DOHH2 (cell line): ENCODE results near the gene ABCF2.

Experiments
- H3F3A ChIP-seq: fragments of 200-600 bp; sonication (generic), shearing (Covaris generic); 2 replicates; pipeline ENCODE4 v1.6.0; 2016; ENCODE audit warnings: antibody characterized with exemption, mild to moderate bottlenecking; ENCODE audit not compliant: control insufficient read depth, insufficient read depth
- H3K27ac ChIP-seq: fragments of 200-600 bp; sonication (generic); 2 replicates; pipeline ENCODE4 v1.5.1; 2014; ENCODE audit warnings: low read depth, mild to moderate bottlenecking, low read length, moderate library complexity
- H3K27me3 ChIP-seq: fragments of 200-600 bp; sonication (generic); 2 replicates; pipeline ENCODE4 v1.6.1; 2014; ENCODE audit warnings: mild to moderate bottlenecking, low read length, mixed read lengths; ENCODE audit not compliant: control insufficient read depth
- H3K36me3 ChIP-seq: fragments of 200-600 bp; sonication (generic); 2 replicates; pipeline ENCODE4 v1.6.1; 2014; ENCODE audit warnings: mild to moderate bottlenecking, low read length, moderate library complexity, mixed read lengths; ENCODE audit not compliant: control insufficient read depth
- H3K4me1 ChIP-seq: fragments of 200-600 bp; sonication (generic); 2 replicates; pipeline ENCODE4 v1.6.1; 2014; ENCODE audit warnings: mild to moderate bottlenecking, low read length, mixed read lengths; ENCODE audit not compliant: control insufficient read depth
- H3K4me2 ChIP-seq: fragments of 200-600 bp; sonication (generic); 2 replicates; pipeline ENCODE4 v1.6.0; 2014; ENCODE audit warnings: mild to moderate bottlenecking, low read length, moderate library complexity
- H3K4me3 ChIP-seq: fragments of 200-600 bp; sonication (generic); 2 replicates; pipeline ENCODE4 v1.5.1; 2014; ENCODE audit warnings: mild to moderate bottlenecking, low read length, mixed read lengths
- H3K79me2 ChIP-seq: fragments of 200-600 bp; sonication (generic); 2 replicates; pipeline ENCODE4 v1.6.1; 2014; ENCODE audit warnings: mild to moderate bottlenecking, low read length, mixed read lengths; ENCODE audit not compliant: control insufficient read depth
- H3K9me2 ChIP-seq: fragments of 200-600 bp; sonication (generic); replicated peaks from 2 replicates; pipeline ENCODE4 v1.6.1; 2014; ENCODE audit warnings: mild to moderate bottlenecking, low read length, mixed read lengths; ENCODE audit not compliant: control insufficient read depth
- H3K9me3 ChIP-seq: fragments of 200-600 bp; sonication (generic); 2 replicates; pipeline ENCODE4 v1.6.1; 2014; ENCODE audit warnings: antibody characterized with exemption, low read length, mixed read lengths; ENCODE audit not compliant: control insufficient read depth, insufficient read depth
- H4K20me1 ChIP-seq: fragments of 200-600 bp; sonication (generic); 2 replicates; pipeline ENCODE4 v1.6.0; 2014; ENCODE audit warnings: low read depth, mild to moderate bottlenecking, antibody characterized with exemption, low read length, moderate library complexity; ENCODE audit not compliant: control insufficient read depth, insufficient read depth
- EZH2phosphoT487 ChIP-seq: fragments of 200-600 bp; sonication (generic); IDR thresholded peaks from 2 replicates; pipeline ENCODE4 v1.6.1; 2017; ENCODE audit warnings: borderline replicate concordance, mild to moderate bottlenecking, antibody characterized with exemption, low read length, moderate library complexity, mixed read lengths
- TF ChIP-seq, protein P1 (sequence below): fragments of 200-600 bp; sonication (generic); IDR thresholded peaks from one replicate; pipeline ENCODE4 v1.5.1; 2014; ENCODE audit warnings: antibody characterized with exemption, mild to moderate bottlenecking, low read depth, low read length; ENCODE audit not compliant: poor library complexity, severe bottlenecking

The ABCF2 gene

DNA sequence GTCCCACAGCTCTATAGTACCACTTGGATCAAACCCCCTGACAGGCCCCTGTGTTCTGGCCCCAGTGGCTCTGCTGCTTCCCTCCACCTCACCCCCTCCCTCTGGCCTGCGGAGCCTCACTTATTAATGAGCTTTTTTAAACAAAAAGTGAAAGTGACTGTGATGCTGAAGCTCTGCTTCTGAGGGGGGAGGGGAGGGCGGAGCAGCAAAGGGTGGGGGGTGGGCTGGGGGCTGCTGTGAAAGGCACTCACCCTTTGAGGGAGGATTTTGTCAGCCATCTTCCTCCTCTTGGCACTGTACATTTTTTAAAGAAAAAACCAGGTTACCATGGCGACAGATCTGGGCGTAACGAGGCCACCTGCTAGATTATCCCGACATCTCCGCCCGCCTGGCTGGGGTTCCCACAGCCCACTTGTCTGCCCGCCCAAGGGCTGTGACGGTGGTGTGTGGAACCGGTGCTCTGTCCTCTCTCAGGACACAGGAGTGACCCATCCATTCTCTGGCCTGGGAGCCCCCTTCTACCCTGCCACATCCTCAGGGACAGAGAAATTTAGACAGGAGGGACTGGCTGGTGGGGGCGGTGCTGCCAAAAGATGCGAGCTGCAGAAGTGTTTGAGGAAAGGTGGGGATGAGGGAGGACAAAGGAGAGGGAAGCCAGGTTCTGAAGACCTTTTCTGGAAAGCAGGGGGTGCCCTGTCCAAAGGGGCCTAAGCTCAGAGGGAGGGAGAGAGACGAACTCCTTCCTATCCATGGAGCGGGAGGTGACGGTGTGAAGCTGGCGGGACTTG, 16.6 kb upstream of the ABCF2 start:
- Histone ChIP-seq H3K9me3 (no peaks in the 10 kb centered on the region), H3K9me2 (no peaks in the 10 kb centered on the region), H3K27ac (no peak overlapping the region), H3K4me3 (peak overlapping the region; percentile 19), H3K79me2 (no peaks in the 10 kb centered on the region), H3K36me3 (no peaks in the 10 kb centered on the region; the same call in 1 of the 2 replicates), H3K27me3 (peaks cover 45% of the 10 kb centered on the region), H4K20me1 (peaks cover 10% of the 10 kb centered on the region; the same call in 1 of the 2 replicates), H3F3A (no peaks in the 10 kb centered on the region), H3K4me2 (peak overlapping the region; percentile 54), H3K4me1 (peaks cover 39% of the 10 kb centered on the region)
- no peak for TF ChIP-seq EZH2phosphoT487
- TF ChIP-seq, protein P1, sequence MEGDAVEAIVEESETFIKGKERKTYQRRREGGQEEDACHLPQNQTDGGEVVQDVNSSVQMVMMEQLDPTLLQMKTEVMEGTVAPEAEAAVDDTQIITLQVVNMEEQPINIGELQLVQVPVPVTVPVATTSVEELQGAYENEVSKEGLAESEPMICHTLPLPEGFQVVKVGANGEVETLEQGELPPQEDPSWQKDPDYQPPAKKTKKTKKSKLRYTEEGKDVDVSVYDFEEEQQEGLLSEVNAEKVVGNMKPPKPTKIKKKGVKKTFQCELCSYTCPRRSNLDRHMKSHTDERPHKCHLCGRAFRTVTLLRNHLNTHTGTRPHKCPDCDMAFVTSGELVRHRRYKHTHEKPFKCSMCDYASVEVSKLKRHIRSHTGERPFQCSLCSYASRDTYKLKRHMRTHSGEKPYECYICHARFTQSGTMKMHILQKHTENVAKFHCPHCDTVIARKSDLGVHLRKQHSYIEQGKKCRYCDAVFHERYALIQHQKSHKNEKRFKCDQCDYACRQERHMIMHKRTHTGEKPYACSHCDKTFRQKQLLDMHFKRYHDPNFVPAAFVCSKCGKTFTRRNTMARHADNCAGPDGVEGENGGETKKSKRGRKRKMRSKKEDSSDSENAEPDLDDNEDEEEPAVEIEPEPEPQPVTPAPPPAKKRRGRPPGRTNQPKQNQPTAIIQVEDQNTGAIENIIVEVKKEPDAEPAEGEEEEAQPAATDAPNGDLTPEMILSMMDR, result no peak

DNA sequence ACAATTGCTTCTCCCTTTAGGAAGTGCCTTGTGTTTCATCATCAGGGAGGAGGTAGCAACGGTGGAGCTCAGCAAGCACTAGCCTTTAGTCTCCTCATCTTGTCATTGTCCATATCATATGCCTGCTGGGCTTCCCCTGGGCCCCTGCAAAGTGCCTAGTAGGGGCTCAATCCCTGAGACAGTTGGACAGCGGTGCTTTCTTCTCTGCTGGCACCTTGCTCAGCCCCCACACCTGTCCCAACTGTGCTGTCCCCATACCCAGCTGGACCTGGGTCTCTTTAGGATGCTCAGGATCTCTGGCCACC, 16.0 kb upstream of the ABCF2 start:
- H3K9me3 ChIP-seq, result no peaks in the 10 kb centered on the region
- TF ChIP-seq, protein P1, result no peak
- no peak for TF ChIP-seq EZH2phosphoT487
- no peaks in the 10 kb centered on the region for H3F3A ChIP-seq
- peaks cover 40% of the 10 kb centered on the region for H3K27me3 ChIP-seq
- H3K4me3 ChIP-seq, result peak overlapping the region; percentile 19; the same call in 1 of the 2 replicates
- H3K4me1 ChIP-seq, result peaks cover 38% of the 10 kb centered on the region
- H4K20me1 ChIP-seq, result peaks cover 8% of the 10 kb centered on the region; the same call in 1 of the 2 replicates
- H3K27ac ChIP-seq, result no peak overlapping the region
- H3K36me3 ChIP-seq, result peaks cover 6% of the 10 kb centered on the region; the same call in 1 of the 2 replicates
- no peaks in the 10 kb centered on the region for H3K9me2 ChIP-seq
- H3K4me2 ChIP-seq, result peak overlapping the region; percentile 54
- H3K79me2 ChIP-seq, result no peaks in the 10 kb centered on the region

DNA sequence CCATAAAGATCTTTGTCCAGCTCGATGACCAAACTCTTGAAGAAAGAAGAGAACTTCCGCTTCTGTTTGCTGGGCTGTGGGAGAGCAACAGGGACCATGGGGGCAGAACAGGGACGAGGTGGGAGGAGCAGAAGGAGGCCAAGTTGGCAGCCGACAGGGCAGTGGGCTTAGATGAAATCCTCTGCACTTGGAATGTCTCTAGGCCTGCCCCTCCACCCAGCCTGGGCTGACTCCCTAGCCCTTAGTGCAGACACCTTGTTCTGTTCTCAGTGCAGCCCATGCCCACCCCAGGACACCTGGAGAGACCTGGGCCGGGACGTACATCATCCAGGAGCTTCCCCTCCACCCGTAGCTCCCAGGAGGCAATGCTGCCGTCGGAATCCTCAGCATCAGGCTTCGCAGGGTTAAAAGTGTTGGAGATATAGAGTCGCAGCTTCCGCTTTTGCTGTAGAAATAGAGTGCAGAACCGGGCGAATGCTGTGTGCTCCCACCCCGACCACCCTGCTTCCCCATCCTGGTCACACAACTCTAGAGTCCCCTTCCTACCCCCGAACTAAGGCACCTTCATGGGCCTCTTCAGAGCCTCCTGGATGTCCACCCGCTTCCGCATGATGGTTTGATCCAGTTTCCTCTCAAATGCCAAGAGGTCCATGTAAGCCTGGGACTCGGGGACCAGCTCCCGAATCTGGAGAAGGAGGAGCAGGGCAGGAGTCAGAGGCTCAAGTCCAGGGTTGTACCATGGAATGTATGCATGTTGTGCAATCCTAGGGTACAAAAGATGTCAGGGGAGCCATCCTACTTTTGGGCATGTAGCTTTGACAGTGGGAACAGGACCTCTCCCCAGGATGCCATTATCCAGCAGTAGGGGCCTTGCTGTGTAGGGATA, 15.4 kb upstream of the ABCF2 start:
- Histone ChIP-seq H3K9me2 (no peaks in the 10 kb centered on the region), H3K4me3 (no peak overlapping the region), H3K36me3 (peaks cover 12% of the 10 kb centered on the region; the same call in 1 of the 2 replicates), H3F3A (no peaks in the 10 kb centered on the region), H3K4me1 (peaks cover 37% of the 10 kb centered on the region), H3K4me2 (no peak overlapping the region), H4K20me1 (peaks cover 8% of the 10 kb centered on the region; the same call in 1 of the 2 replicates), H3K27ac (no peak overlapping the region), H3K27me3 (peaks cover 34% of the 10 kb centered on the region), H3K9me3 (no peaks in the 10 kb centered on the region), H3K79me2 (no peaks in the 10 kb centered on the region)
- TF ChIP-seq, protein P1, result no peak
- TF ChIP-seq EZH2phosphoT487, result no peak
